Fibroblast of villous mesenchyme (primary cell): ENCODE measurements around the gene COX11. TPM values are rescaled to one million over a fixed set of nuclear protein-coding genes. Genes with fewer than 3 reads are reported as not detected.

ENCODE experiments used
- DNase-seq: peaks from one replicate; pipeline ENCODE4 v3.0.0-alpha.2; 2010; ENCODE audit warnings: low read depth
- H3K4me3 ChIP-seq: 2 replicates; pipeline ENCODE4 v1.5.1; 2011; ENCODE audit warnings: low read depth, mild to moderate bottlenecking, low read length
- total RNA-seq: library from RNA; depleted of rRNA; stranded (reverse); fragments of >200 nt; gene quantifications from 2 replicates; pipeline ENCODE4 v1.2.3, GENCODE V29; 2012
- TF ChIP-seq, protein P1 (sequence below): IDR thresholded peaks from 2 replicates; pipeline ENCODE4 v1.5.1; 2012; ENCODE audit warnings: low read depth, mild to moderate bottlenecking, low read length; ENCODE audit not compliant: insufficient read depth

COX11 gene
- total RNA-seq, 1 donor, result 45.3 TPM

DNA sequence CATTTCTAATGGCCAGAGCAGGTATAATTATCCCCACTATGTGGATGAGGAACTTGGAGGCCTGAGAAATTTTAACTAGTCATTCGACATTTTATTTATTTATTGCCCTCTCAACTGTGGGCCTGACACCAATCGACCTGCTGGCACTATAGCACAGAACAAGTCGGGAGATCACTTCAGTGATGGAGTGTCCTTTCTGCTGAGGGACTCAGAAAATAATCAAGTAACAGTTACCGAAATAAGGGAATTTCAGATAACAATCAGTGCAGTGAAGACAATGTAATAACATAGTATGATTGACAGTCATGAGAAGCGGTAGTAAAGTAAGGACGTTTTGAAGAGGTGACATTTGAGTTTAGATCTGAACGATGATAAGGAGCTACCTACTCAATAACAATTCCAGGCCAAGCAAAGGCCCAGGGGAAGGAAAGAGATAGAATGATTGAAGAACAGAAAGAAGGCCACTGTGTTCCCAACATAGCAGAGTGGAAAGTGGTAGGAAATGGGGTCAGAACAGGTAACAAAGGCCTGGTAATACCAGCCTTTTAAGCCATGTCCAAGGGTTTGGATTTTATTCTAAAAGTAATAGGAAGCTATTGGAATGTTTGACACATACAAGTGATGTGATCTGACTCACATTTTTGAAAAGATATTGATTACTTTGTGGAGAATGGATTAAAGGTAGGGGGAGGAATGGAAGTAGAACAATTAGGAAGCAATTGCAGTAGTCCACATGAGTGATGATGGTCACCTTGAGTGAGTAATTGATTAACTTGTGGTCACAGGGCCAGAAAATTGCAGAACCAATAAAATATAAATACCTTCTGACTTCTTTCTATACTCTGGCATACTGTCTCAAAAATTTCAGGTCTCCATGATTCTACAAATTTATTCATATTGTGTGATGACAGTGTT, 1.5 kb upstream of the COX11 start:
- DNase-seq, result no peak
- peak overlapping the region; percentile 92 for H3K4me3 ChIP-seq
- TF ChIP-seq, protein P1, sequence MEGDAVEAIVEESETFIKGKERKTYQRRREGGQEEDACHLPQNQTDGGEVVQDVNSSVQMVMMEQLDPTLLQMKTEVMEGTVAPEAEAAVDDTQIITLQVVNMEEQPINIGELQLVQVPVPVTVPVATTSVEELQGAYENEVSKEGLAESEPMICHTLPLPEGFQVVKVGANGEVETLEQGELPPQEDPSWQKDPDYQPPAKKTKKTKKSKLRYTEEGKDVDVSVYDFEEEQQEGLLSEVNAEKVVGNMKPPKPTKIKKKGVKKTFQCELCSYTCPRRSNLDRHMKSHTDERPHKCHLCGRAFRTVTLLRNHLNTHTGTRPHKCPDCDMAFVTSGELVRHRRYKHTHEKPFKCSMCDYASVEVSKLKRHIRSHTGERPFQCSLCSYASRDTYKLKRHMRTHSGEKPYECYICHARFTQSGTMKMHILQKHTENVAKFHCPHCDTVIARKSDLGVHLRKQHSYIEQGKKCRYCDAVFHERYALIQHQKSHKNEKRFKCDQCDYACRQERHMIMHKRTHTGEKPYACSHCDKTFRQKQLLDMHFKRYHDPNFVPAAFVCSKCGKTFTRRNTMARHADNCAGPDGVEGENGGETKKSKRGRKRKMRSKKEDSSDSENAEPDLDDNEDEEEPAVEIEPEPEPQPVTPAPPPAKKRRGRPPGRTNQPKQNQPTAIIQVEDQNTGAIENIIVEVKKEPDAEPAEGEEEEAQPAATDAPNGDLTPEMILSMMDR, result no peak

DNA sequence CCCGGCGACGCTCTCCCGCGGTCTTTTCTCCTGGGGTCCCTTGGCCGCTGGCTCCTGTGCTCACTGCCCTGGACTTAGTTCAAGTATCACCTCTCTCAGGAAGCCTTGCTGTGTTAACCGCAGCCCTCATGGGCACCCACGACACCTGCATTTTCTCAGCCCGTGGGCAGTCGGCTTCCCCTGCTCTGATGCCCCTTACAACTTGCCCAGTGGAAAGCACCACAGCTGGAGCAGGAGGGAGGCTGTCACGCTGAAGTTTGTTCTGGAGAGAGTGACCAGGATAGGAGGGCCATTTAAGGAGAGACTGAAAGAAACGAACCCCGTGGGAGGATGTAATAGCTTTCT, 506 bp upstream of the COX11 start:
- peak; percentile 55 for DNase-seq
- TF ChIP-seq, protein P1, result no peak
- peak overlapping the region; percentile 92 for H3K4me3 ChIP-seq

DNA sequence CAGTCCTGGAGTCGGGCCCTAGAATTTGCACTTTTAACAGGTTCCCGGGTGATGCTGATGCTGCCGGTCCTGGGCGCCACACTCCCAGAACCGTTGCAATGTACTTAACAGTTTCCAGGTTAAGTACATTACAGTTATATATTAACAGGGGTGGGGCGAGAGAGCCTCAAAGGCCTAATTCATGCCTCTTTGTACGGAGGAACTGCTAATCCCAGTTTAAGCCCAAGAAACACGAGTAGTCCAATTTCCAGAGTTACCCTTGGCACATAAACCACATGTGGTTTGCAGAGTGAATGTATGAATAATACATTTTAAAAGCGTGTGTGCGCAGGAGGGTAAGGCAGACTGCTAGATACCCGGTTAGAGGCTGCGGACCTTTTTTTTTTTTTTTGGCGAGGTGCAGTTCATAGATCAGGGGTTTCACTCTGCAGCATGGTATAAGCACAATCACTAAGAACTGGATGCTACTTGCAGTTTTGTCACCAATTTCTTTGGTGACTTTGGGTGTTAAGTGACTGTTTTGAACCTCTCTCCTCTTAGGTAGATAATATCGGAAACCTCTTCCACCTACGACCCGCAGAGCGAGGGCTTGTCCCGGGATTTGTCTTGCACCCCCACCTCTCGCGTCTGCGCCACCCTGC, 713 bp downstream of the COX11 start:
- peak overlapping the region; percentile 92 for H3K4me3 ChIP-seq
- peak; percentile 32 for DNase-seq
- TF ChIP-seq, protein P1, result no peak

DNA sequence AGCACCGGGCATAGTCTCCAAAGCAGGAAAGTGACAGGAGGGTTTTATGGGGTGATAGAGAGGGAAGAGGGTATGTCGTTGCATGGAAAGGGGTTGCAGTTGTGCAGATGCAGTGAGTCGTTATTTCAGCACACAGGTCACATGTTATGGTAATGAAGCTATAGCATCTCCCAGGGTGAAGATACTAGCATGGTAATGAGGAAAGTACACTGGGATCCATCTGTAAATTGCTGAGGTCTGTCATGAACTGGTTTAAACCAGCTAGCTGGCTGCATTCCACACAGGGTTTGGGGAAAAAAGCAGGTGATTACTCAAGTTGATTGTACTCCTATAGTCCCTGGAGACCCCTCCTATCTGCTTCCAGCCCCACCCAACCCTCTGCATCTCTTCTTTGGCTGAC, 11.7 kb downstream of the COX11 start:
- TF ChIP-seq, protein P1, result no peak
- DNase-seq, result no peak
- no peak overlapping the region for H3K4me3 ChIP-seq

DNA sequence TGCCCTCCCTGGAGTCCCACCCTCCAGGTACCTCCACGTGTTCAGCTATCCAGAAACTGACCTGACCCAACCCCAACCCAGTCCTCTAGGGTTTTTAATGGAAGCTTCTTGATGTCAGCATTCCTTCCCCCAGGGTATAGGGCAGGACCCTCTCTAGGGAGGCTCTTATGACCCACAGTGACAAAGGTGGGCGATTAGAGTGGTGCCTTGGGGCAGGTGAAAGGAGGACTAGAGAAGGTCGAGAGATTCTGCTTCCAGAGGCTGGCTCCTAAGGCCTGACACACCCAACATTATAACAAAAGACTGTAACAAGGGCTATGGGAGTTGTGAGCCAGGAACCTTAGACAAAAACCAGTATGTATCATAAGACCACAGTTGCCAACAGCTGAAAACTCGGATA, 17.2 kb downstream of the COX11 start:
- H3K4me3 ChIP-seq, result no peak overlapping the region
- DNase-seq, result no peak
- TF ChIP-seq, protein P1, result no peak

DNA sequence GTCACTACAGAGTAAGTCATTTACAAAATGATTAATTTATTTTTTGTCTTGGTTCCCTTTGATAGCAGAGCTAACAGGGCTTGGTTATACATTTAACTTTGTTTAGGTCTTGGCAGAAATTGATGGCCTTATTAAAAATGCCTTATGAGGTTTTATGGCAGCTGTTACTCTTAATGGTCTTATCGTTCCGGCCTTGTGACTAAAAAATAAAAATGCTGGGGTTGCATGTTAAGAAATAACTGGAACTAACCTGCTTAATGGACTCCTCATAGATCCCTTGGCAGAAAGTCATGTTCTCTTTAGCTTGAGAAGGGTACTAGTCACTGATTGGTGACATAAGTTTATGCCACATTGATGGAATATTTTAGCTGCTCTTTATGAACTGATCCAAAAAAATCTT, 18.3 kb downstream of the COX11 start:
- no peak for DNase-seq
- no peak overlapping the region for H3K4me3 ChIP-seq
- TF ChIP-seq, protein P1, result no peak
